Right atrium auricular region (tissue), 2 donors: ENCODE measurements around the gene PPL. TPM values are rescaled to one million over a fixed set of nuclear protein-coding genes. Genes with fewer than 3 reads are reported as not detected.

Source experiments
- DNase-seq: peaks from one replicate; pipeline ENCODE4 v3.0.0-alpha.2; 2019; ENCODE audit warnings: low spot score
- H3K27ac ChIP-seq, 2 donors: fragments of 200-600 bp; sonication (generic); 1 replicate in 1 of 2; 2 replicates in 1 of 2; pipeline ENCODE4 v1.5.1; 2016 to 2019
- H3K27me3 ChIP-seq, 2 donors: fragments of 200-600 bp; sonication (generic); one replicate each; pipeline versions ENCODE4 v1.5.1 to v1.6.0; 2017 to 2019
- H3K36me3 ChIP-seq: fragments of 200-600 bp; sonication (generic); one replicate; pipeline ENCODE4 v1.5.1; 2016
- H3K4me1 ChIP-seq, 2 donors: fragments of 200-600 bp; sonication (generic); one replicate each; pipeline versions ENCODE4 v1.5.1 to v1.6.0; 2017 to 2019
- H3K4me3 ChIP-seq, 2 donors: fragments of 200-600 bp; sonication (generic); 1 replicate in 1 of 2; 2 replicates in 1 of 2; pipeline ENCODE4 v1.5.1; 2017 to 2019; ENCODE audit warnings: mild to moderate bottlenecking in 1 of 2, moderate library complexity in 1 of 2
- H3K9me3 ChIP-seq, 2 donors: fragments of 200-600 bp; sonication (generic); one replicate each; pipeline ENCODE4 v1.5.1; 2019
- CTCF ChIP-seq, 2 donors: fragments of 200-600 bp; sonication (generic); IDR thresholded peaks; one replicate each; pipeline ENCODE4 v1.5.1; 2019; ENCODE audit warnings: antibody characterized with exemption in 2 of 2
- total RNA-seq, 2 donors: library from RNA; depleted of rRNA; stranded (reverse); fragments of >200 nt; gene quantifications; one replicate each; pipeline ENCODE4 v1.1.0, GENCODE V29; 2016

The PPL gene
- total RNA-seq, 2 donors from 2014 or later, result 7.5 to 17.1 TPM

DNA sequence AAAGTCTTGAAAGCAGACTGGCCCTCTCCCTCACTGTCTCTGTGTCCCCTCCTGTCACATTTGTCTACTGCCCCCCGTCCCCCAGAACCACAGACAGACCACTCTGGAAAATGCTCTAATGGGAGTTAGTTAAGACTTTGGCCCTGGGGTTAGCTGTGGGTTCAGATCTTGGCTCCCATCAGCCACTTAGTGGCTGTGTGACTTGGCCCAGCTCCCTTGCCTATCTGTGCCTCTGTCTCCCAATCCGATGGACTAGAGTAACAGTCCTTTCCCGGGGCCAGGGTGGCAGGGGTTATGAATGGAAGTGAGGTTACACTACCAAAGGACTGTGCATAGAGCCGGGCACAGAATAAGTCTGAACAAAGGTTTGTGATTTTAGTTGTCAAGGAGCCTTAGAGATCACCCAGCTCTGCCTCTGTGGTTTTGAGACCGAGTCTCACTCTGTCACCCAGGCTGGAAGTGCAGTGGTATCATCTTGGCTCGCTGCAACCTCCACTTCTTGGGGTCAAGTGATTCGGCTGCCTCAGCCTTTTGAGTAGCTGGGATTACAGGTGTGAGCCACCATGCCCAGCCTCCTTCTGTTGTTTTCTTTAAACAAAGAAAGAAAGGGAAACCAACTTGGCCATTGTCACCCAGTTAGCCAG is 23.7 kb downstream of the PPL start:
- no peak for TF ChIP-seq CTCF (IDR thresholded peaks at IDR 0.05)
- Histone ChIP-seq H3K27me3 (no peaks in the 10 kb centered on the region), H3K4me1 (no peaks in the 10 kb centered on the region), H3K36me3 (no peaks in the 10 kb centered on the region), H3K9me3 (no peaks in the 10 kb centered on the region), H3K27ac (no peak overlapping the region), H3K4me3 (no peak overlapping the region)
- DNase-seq, result no peak

GRCh38 chr16:4911970-4912386 is 25.0 kb downstream of the PPL start:
- no peak for TF ChIP-seq CTCF (IDR thresholded peaks at IDR 0.05)
- Histone ChIP-seq H3K4me3 (no peak overlapping the region), H3K4me1 (no peaks in the 10 kb centered on the region), H3K27me3 (no peaks in the 10 kb centered on the region), H3K36me3 (no peaks in the 10 kb centered on the region), H3K9me3 (no peaks in the 10 kb centered on the region), H3K27ac (no peak overlapping the region)
- DNase-seq, result no peak

DNA sequence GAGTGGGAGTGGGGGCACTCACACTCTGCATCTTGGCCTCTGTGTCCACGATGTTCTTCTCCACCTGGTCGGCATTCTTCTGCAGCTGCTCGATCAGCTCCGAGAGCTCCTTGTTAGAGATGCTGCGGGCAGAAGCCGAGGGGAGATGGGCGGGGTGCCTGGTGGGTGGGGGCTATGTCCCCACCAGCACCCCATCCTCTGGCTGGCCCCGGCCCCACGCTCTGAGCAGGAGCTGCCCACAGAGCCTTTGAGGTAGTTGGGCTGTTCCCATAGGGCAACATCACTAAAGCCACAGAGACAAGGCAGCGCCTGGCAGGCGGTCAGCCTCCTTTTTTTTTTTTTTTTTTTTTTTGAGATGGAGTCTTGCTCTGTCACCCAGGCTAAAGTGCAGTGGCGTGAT is 26.1 kb downstream of the PPL start:
- Histone ChIP-seq H3K27ac (no peak overlapping the region), H3K36me3 (no peaks in the 10 kb centered on the region), H3K9me3 (no peaks in the 10 kb centered on the region), H3K4me1 (no peaks in the 10 kb centered on the region), H3K27me3 (no peaks in the 10 kb centered on the region), H3K4me3 (no peak overlapping the region)
- no peak for DNase-seq
- no peak for TF ChIP-seq CTCF (IDR thresholded peaks at IDR 0.05)

DNA sequence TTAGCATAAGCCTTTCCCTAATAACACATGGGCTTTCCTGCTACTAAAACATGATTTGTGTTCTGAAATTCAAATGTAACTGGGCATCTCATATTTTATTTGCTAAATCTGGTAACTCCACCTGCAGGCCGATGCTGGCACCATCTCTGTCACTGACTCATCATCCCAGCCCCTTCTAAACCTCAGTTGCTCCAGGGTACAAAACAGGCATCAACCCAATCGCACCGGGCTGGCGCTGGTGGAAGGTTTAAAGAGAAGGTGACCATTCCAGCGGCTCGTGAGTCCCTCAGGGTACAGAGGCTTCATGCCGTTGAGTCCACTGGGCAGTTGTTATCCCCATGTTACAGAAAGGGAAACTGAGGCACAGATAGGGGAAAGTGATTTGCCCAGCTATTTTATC is 27.1 kb downstream of the PPL start:
- Histone ChIP-seq H3K4me3 (no peak overlapping the region), H3K36me3 (no peaks in the 10 kb centered on the region), H3K27ac (no peak overlapping the region), H3K9me3 (no peaks in the 10 kb centered on the region), H3K27me3 (no peaks in the 10 kb centered on the region), H3K4me1 (no peaks in the 10 kb centered on the region)
- TF ChIP-seq CTCF (IDR thresholded peaks at IDR 0.05), result no peak
- DNase-seq, result no peak

DNA sequence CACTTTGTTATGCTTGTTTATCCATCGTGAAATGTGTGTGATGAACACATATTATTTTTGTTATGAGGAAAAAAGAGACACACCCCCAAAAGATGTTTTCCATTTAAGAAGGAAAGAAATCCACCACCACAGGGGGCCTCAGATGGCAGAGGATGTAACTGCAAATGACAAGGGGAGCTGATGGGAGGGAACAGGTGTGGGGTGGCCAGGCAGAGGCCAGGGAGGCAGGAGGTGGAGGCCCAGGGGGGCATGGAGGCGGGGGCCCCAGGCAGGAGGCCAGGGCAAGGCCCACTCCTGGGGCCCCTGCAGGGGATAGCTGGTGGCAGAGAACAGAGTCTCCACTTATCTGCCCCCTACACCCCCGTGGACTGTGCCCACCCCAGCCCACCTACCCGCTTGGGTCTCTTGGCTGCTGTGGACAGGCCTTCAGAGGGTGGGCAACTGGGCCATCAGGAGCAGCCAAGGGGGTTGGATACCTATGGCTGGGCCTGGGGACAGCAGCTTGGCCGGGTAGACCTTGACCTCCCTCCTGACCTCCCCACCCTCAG is 28.0 kb downstream of the PPL start:
- no peaks in the 10 kb centered on the region for H3K9me3 ChIP-seq
- DNase-seq, result no peak
- H3K36me3 ChIP-seq, result no peaks in the 10 kb centered on the region
- no peak overlapping the region for H3K27ac ChIP-seq
- H3K4me3 ChIP-seq, result no peak overlapping the region
- TF ChIP-seq CTCF (IDR thresholded peaks at IDR 0.05), result no peak
- H3K27me3 ChIP-seq, result no peaks in the 10 kb centered on the region
- H3K4me1 ChIP-seq, result no peaks in the 10 kb centered on the region
